Stimulated activated CD4-positive, alpha-beta T cell treated with anti-CD3 and anti-CD28 coated beads, TNF-alpha, amount 100 ng/mL, for 1 hour (primary cell): ENCODE data around the gene POC5.
"Not testable (repeated sequence)": the region's sequence is repeated elsewhere in the genome, so short reads cannot be mapped to it uniquely, and the experiment has no call there.

Experiments
- DNase-seq, 3 donors: peaks; one replicate each; pipeline ENCODE4 v3.0.0-alpha.2; 2020; ENCODE audit warnings: low read depth in 3 of 3, low spot score in 1 of 3

Gene POC5

DNA sequence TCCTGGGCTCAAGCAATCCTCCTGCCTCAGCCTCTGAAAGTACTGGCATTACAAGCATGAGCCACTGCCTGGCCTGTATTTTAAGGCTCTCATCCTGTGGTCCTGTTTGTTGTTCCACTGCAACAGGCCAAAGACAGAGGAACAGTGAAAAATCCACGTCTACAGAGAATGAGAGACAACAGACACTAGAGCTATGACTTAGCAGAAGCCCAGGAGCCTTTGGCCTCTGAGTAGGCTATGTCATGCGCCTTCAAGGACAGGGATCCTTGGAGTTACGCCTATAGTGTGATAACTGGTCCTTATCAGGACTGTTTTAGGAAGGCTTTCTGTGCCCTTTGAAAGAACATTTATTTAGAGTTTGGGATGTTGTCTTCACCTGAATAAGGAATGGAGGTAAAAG lies 10.5 kb downstream of the POC5 start:
- DNase-seq = no peak

DNA sequence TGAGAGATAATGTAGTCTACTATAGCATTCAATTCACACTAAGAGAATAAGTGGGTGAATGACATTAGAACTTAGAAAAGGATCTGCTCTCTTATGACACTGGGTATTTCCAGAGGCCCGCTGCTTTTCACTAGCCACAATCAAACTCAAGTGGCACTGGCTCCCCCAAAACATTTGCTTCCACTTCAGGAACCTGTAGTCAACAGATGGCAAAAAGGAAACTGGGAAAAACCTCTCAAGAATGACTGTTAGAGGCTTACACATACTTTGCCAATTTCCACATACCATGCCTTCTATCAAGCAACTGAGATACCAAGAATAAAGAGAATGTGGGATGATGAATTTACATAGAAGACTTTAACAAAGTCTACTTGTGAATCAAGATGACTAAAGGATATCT lies 11.2 kb downstream of the POC5 start:
- DNase-seq = no peak

DNA sequence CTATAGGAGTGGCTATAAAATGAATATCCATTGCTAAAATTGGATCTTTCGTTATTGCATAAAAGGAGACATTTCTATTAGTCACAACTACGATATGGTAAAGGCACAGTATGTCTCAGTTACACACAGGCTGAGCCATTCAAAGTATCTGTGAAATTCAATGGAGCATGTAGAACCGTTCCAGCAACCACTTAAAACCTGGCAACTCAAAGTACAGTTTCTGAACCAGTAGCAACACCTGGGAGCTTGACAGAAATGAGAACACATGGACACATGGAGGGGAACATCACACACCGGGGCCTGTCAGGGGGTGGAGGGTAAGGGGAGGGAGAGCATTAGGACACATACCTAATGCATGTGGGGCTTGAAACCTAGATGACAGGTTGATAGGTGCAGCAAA lies 15.4 kb downstream of the POC5 start:
- DNase-seq = no peak

DNA sequence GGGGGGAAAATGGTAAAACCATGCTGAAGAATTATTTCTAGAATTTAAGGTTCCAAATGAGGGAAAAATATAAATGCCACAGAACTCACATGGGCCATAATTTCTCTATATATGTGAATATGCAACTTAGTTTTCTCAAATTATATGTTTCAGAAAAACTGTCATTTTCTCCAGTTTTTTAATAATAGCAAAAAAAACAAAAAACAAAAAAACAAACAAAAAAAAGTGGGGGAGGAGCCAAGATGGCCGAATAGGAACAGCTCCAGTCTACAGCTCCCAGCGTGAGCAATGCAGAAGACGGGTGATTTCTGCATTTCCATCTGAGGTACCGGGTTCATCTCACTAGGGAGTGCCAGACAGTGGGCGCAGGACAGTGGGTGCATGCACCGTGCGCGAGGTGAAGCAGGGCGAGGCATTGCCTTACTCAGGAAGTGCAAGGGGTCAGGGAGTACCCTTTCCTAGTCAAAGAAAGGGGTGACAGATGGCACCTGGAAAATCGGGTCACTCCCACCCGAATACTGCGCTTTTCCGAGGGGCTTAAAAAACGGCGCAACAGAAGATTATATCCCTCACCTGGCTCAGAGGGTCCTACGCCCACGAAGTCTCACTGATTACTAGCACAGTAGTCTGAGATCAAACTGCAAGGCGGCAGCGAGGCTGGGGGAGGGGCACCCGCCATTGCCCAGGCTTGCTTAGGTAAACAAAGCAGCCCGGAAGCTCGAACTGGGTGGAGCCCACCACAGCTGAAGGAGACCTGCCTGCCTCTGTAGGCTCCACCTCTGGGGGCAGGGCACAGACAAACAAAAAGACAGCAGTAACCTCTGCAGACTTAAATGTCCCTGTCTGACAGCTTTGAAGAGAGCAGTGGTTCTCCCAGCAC lies 21.5 kb downstream of the POC5 start:
- DNase-seq = not testable (repeated sequence)

DNA sequence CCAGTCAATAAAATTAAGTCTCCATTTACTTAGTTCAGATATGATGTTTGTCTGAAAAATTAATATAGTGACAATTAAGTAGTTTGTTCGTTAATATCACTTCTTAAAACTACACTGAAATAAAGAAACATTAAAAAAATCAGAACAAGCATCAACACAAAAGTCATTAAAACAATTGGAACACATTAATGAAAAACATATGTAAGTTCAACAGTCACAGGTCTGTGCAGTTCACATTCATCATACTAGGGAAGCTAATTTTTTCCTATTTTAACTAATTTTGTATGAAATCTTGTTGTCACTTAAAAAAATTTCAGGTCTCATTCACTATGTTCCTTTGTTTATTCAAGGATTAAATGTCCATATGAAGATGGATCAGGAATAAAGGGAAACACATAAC lies 22.5 kb downstream of the POC5 start:
- DNase-seq = no peak

DNA sequence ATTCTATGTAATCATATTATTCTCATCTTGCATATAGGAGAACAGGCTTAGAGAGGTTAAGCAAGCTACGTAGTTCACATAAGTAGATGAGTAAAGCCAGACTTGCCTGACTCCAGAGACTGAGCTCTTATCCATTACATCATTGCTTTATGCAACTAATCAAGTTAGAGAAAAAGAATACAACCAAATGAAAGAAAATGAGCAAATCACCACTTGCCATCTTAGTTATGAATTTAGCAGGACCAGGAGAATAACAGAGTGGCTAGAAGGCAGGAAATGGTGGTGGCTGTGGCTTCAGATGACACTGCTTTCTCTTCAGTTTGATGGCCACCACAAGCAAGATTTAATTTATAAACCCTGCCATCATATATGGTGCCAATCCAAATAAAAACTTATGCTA lies 26.6 kb downstream of the POC5 start:
- DNase-seq = no peak

DNA sequence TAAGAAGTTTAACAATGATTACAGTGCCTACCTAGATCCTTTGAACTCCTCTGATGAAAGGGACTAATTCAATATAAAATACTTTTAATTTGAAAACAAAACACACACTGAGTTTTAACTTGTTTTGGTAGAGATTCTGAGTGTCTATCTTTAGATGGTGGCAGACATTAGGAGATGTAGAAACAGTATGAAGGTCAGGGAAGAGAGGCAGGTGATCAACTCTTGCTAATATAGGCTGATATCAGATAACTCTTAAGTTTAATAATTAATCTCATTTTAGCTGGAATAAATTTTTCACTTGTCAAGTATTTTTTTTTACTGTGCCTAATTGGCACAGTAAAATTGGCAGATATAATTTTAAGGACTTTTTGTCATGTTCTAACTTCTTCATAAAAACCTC lies 30.8 kb downstream of the POC5 start:
- DNase-seq = no peak

DNA sequence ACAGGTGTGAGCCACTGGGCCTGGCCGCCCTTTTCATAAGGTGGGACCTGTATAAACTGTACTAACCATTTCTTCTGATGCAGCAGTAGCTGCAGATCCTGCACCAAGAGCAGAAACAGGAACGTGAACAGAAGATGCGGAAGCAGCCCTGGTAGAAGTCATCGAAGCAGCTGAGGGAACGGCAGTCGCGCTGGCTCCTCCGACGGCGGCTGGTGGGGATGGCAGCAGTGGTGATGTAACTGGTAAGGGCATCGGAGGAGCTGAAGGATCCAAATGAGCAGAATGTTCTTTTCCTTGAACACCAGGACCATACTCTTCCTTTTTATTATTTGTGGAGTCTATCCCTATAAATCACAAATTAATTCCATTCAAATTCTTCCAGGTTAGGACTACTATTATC lies 32.1 kb downstream of the POC5 start:
- no peak for DNase-seq

DNA sequence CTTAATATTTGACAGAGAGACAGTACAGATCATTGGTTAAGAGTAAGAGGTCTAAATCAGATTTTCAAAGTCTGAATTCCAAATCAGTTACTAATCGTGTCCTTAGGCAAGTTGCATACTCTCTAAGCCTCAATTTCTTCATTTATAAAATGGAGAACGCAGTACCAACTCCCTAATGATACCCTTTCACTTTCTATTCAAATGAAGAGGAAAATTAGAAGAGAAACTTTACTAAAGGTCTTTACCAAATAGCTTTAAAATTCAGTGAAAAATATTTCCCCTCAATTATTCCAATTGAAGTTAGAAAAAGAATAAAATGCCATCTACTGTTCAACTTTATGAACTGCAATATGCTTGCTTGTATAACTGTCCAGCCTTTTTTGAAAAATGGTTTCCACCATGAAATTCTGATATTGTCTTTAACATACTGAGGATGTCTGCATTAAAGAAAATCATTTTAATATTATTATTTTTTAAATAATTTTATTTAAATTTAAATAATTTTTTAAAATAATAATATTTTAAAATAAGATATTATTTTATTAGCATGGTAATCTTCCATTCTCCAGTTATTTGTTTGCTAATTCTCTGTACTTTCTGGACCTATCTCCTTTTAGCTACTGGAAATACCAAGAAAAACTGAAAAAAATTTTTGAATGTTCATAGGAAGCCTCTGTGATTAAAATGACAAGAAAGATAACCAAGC lies 36.0 kb downstream of the POC5 start:
- no peak for DNase-seq

DNA sequence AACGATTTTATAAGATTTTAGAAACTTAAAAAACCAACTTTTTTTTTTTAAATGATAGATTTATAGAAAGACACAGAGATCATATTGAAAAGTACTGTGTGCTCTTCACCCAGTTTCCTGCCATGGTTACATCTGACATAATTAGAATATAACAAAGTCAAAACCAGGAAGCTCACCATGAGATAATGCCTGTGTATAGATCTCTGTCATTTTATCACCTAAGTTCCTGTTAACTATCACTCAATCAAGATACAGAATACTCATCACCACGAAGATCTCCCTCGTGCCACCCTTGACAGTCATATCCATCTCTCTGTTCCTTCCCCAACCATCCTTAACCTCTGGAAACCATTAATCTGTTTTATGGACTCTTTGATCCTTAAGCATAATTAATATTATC lies 39.1 kb downstream of the POC5 start:
- DNase-seq = no peak

DNA sequence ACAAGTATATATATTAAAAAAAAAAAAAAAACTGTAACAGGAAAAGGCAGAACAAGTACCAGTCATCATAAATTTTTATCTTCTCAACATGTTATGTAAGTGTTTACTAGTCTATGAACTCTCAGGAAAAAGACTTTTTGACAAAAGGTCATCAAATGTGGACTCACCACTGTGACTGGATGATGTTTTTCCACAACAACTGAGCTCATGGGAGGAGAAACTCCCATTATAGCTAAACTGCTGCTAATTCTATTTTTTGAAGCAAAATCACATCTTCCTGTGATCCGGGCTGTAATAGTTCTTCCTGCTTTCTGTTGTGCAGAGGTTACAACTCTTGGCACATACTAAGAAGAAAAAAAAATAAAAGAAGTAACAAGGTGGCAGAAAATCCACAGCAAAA lies 39.6 kb downstream of the POC5 start:
- DNase-seq = no peak

DNA sequence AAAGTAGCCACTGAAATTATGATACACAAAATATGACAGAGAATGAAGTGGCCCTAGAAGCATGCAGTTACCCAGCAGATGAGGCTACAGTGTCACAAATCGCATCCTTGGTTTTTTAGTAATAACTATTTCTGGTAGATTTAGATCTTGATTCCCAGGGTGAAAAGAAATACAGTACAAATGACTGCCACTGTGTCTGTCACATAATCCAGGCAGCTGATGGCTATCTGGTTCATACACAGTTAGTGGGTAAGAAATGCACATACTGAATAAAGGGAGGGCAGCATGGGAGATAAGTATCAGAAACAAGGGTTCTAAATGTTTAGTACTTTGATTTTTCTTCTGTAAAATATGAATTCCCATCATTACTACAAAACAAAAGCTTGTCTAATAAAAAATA lies 41.5 kb downstream of the POC5 start:
- DNase-seq = no peak

DNA sequence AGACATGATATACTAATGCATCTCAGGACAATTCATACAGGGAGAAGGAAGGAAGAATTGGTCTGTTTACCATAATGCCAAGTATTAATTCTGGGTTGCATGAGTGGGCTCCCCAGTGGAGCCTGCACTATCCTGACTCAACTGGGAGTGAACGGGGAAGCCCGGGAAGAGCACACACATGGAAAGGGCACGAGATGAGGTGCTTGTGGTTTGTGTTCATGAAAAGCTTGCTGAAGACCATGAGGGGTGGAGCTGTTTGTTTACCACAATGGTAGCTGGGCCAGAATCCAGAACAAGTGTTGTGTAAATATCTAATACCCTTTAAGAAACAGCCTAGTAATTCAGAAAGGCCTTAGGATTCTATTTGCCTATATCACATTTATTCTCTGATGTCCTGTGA lies 44.6 kb downstream of the POC5 start:
- DNase-seq = no peak

DNA sequence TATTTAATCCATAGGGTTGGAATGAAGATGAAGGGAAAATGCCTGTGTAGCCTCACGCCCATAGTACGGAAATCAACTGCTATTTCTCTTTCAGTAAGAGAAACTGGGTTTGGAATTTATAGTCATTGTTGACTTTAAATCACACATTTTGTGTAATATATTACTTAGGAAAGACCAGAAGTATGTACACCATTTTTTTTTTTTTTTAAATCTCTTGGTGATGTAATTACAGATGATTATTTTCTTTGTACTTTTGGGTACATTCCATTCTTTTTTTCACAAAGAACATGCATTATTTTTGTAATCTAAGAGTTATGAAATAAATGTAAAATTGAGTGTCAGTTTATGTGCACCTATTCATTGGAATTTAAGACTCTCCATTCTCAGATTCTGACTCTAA lies 45.7 kb downstream of the POC5 start:
- no peak for DNase-seq

DNA sequence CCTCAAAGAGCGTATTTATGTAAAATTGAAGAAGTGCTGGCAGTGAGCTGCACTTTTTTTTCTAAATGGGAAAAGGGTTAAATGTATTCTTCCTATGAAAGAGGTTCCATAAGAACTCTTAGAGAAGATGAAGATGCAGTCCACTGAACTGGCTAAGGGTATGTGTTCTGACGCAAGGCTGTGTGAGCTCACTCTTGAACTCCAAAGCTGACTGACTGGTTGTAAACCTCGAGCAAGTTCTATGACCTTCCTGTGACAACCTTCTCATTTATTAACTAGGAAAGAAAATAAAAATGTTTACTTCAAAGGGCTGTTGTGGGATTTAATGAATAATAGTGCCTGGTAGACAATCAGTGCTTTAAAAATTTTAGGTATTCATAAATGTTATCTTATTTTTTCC lies 46.7 kb downstream of the POC5 start:
- DNase-seq = no peak

DNA sequence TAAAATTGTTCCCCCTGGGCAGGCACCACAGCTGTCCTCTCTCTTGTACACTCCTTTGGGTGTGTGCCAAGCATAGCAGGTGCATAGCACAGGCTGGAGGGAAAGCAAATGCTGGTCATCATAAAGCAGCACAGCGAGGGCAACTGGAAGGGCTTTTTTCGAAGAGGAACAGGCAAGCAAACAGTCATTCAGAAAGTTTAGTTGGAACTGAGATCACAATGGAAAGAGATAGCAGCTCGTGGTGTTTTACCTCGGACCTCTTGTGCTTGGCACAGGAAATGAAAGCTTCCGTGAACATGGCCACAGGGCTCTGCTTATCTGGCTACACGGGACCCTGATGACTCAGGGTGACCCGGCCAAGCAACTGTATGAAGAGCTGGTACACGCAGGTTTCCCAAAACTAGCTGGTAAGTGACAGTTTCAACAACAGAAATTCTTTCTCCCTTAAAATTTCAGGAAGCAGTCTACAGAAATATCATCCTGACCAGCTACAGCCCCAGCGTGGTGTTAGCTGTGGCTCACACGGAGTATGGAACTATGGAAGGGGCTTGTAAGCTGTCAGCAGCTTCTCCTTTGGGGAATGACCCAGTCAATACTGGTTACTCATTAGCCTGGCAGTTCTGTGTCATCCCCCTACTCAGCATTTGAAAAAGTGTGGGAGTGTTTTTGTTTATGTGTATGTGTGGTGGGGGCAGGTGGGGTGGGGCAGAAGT lies 48.1 kb downstream of the POC5 start:
- no peak for DNase-seq

DNA sequence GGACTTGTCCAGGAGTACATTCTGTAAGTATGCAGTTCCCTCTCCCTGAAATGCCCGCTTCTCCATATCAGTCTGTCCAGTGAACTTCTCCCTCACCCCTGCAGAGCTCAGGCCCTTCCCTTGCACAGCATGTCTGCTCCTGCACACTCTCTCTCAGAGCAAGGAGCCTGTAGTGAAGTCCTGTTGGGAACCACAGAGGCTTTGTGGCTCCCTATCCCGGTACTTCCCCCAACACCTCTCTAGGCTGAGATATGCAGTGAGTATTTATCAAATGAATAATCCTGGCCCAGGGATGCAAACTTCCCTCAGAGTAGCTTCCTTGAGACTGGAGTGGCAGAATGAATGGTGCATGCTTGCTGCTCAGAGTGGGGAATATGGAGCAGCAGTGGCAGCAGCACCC lies 48.8 kb downstream of the POC5 start:
- no peak for DNase-seq

DNA sequence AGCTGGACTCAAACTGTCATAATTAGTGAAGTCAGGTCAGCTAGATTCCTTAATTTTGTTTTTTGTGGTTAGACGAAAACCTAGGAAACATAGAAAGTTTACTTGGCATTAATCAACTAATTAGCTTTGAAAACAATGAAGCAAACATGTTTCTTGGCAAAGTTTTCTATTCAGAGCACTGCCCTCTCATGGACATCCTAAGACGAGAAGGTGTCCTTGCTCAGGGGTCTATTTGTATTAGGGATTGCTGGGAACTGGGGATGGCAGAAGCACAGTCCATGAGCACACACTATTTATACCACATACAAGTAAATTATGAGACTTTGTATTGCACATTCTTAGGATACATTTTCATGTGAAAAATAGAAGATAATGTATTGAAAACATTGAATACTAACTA lies 49.7 kb downstream of the POC5 start:
- no peak for DNase-seq

DNA sequence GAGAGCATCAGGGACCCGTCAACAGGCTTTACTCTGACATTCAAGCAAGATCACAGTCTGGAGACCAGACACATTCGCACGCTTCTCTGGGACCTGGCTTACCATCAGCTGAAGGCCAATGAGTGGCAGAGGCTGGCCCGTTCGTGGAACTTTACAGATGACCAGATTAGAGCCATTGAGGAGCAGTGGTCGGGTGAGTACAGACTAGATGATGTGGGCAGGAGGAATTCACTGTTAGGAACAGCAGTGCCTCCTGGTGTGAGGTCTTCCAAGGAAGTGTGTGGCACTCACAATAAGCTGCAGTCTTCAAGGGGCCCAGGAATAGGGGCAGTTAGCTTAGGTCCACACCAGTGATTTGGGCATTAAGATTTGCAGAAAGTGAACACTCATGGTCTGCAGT lies 50.4 kb downstream of the POC5 start:
- DNase-seq = no peak

DNA sequence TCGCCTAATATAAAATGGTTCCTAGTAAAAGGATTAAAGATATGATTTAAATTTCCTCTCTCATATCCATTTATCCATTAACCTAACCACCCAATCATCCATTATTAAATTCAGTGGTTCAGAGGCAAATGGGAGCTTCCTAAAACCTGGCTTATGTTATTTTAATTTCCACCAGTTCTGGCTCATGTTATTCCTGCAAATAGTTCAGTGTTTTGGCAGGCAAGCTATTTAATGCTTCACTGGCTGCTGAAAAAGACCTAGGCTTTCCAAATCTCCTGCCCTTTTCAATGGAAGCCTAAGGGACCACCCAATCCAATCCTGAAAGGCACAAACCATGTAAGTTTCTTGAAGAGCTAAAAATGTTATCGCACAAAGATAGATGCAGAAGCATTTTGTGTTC lies 52.3 kb downstream of the POC5 start:
- DNase-seq = no peak

DNA sequence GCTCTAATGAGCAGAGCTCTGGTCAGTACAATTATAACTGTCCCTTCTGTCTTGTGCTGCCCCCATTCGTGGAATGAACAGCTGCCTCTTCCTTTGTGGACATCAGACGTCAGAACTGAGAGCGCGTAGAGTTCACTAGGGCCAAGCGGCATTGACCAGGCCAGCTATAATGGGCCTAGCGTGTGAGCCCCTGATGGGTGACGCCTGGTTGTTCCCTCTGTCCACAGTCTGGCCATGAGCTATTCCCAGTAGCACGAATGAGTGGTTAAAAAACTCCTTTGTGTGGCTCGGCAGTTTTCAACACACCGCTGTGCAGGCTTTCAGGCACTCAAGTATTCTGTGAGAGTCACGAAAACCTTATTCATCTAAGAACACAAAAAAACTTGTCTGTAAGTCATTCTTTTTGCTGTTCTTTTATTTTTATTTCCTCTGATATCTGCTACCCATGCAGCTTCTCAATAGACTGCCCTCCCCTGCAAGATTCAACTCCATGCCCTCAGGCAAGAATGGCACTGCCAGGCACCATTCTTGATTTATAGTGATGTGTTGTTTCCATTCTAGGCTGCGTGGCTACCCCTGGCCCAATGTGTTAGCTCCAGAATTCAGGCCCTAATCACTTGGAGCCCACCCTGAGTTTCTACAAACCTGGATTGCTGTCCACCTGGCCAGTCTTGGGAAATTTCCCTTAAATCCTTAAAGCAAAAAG lies 53.5 kb downstream of the POC5 start:
- DNase-seq = no peak

DNA sequence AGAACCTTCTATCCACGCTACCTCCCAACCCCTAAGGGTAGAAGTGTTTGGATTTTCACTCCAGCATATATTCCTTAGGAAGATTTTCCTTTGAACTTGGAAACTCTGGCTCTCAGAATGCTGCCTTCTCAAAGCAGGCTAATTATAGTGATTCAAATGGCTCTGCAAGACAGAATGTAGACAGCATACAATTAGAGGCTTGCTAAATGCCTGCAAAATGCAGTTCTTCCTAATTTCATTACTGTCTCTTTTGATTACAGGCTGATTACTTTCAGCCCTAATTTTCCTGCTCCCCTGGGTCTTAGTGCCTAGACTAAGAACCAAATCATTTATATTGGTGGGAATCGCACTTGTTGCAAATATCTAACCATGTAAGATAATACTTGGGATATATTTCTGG lies 55.2 kb downstream of the POC5 start:
- no peak for DNase-seq
